CD4-positive, alpha-beta T cell treated with Interleukin-1 beta for 1 hour (primary cell): ENCODE data around the gene CAPN14.

Experiments
- DNase-seq, 2 donors: peaks; one replicate each; pipeline ENCODE4 v3.0.0-alpha.2; 2020 to 2022

CAPN14 gene

DNA sequence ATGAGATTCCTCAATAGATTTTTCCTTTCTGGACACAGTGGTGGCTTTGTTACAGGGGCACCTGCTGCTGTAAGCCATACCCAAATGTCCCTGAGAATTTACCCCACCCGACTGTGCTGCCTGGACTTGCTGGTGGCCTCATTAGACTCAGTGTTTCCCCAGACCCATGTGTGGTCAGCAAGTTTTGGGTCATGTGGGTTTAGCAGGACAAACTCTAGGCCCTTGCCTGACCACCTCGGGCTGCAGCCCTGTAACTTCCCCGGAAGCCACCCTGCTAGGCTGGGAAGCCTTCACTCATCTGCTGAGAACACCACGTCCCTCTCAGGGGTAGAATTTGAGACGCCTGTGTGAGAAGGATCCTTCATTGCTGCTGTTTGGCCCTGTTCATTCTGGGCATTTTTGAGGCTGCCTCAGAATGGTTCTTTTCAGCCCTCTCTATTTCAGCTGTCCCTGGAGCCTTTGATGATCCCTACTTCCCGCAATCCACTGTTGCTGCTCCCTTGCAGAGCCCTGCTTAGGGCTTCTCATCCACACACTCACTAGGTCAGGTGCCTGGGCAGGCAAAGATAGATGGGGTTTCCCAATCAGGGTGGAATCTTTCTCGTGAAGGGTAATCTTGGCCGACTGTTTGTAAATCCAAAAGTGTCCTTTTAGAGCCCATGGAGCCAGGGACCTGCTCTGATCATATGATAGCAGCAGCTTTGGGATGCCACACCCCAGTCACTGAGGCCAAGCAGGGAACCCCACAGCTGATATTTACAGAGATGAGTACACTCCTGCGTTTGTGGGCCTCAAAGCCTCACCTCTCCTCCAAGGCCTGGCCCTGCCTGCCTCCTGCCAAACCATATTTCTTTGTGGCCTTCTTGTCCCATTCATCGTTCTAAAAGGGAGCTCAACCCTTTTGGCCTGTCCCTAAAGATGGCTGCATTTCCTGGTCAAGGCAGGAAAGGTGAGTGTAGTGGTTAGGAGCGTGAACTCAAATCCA, 23.4 kb upstream of the CAPN14 start:
- no peak for DNase-seq

GRCh38 chr2:31239593-31240177, 22.4 kb upstream of the CAPN14 start:
- DNase-seq: no peak

DNA sequence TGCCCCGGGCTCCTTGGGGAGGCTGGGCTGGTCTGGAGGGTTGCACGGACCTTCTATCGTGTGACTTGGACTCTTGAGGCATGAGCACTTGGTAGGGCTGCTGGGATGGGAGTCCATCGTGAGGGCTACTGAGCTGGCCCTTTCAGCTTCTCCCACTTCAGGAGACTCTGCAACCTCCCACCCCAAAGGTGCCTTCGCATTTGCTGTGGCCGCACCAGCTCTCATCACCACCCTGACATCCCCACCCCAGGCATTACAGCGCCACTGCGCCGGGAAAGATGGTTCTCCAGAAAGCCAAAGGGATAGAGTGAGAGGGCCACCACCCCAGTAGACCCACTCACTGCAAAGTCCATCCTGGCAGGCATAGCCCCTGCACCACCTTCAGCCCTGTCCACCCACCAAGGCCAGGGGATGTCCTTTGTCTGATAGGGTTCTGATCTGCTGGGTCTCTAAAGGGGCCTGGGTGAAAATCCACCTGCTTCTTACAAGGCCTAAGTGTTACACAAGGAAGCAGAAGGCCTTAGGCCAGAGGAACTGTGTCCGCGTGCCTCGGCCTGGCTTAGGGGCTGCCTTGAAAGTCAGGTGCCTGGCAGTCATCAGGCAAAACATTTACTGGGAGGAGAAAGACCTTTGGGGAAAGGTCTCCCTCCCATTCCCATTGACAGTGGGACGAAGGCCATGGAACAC, 21.7 kb upstream of the CAPN14 start:
- DNase-seq: no peak

GRCh38 chr2:31238126-31238905, 21.0 kb upstream of the CAPN14 start:
- no peak for DNase-seq

GRCh38 chr2:31237348-31238017, 20.2 kb upstream of the CAPN14 start:
- DNase-seq: no peak

DNA sequence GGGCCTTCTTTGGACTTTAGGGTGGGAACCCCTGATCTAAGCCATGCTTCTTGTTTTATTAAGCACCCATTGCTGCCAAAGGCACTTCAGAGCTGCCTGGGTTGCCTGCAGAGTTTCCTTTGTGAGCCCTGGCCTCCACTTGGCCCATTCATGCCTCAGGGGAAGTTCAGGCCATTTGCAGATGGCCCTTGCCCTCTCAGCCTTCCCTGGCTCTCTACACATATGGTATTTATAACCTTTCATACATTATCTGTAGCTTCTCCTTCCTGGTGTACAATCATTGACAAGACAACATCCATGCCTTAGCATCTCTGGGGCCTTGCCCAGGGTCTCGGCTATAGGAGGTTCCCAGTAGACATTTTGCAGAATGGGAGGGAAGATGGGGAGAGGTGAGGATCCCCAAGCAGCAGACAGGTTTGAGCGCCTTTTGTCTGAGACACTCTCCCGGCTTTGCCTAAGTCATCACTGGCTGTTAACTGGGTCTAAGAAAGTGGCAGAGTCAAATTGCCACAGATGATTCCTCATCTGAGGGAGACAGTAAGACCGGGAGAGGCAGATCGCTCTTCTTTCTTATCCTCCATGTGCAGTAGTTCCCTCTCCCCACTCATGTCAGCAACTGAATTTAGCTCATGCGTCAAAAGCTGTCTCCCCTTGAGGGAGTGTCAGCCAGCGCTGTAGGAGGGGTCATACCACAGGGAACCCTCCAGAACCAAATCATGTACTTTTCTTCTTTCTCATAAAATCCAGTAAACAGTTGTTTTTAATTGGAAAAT, 19.3 kb upstream of the CAPN14 start:
- no peak for DNase-seq

DNA sequence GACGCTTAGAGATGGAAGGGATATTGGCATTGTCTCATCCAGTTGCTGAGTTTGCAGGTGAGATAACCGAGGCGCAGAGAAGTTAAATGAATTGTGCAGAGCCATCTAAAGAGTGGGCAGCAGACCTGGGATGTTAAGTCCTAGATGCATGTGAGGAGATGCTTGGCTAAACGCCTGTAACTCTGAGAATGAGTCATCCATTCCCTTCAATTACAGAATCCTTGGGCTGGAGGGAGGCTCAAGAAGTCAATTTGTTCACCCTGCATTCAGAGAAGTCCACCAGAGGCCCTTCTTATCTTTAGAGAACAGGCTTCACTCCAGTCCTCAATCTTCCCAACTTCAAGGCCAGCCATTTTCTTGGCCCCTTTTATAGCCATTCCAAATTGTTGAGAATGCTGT, 18.2 kb upstream of the CAPN14 start:
- no peak for DNase-seq

DNA sequence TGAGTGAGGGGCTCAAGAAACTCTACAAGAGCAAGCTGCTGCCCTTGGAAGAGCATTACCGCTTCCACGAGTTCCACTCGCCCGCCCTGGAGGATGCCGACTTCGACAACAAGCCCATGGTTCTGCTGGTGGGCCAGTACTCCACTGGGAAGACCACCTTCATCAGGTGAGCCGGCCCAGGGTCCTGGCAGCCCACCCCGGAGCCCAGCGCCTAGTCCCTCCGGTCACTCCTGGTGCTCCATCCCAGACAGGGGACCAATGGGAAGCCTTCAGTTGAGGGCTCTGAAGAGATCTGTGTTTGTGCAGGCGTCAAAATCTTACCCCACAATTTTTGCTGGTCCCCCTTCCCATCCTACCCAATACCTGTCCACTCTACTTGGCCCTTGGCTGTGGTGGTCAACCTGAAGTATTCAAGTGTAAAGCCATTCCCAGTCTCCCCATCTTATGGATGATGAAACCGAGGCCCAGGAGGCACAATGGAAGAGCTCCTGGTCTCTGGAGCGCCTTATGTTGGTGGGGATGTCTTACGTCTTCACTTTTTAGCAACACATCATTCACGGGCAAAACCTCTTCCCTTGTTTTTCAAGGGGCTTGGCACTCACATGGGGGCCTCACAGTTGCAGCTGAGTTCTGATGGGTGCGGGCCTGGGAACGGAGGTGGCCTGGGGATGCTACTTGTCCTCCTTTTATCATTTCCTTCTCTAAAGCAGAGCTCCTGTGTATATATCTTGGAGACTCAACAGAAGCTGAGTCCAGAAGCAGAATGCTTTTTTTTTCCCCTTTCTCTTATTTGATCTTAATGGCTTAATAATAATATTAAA, 17.6 kb upstream of the CAPN14 start:
- DNase-seq: no peak

- peak; percentile 79 to 81 for DNase-seq
Observed at GRCh38 chr2:31233741-31234682, 16.7 kb upstream of the CAPN14 start, which contains the start of gene EHD3. Gene EHD3, plus strand, starts transcription at chr2:31234152. Its CDS starts 470 bp downstream, at chr2:31234622.

GRCh38 chr2:31233231-31233630, 15.9 kb upstream of the CAPN14 start:
- DNase-seq: no peak

- DNase-seq: no peak
Observed at GRCh38 chr2:31232586-31232985, 15.3 kb upstream of the CAPN14 start.

GRCh38 chr2:31231571-31232302, 14.4 kb upstream of the CAPN14 start:
- DNase-seq: no peak

DNA sequence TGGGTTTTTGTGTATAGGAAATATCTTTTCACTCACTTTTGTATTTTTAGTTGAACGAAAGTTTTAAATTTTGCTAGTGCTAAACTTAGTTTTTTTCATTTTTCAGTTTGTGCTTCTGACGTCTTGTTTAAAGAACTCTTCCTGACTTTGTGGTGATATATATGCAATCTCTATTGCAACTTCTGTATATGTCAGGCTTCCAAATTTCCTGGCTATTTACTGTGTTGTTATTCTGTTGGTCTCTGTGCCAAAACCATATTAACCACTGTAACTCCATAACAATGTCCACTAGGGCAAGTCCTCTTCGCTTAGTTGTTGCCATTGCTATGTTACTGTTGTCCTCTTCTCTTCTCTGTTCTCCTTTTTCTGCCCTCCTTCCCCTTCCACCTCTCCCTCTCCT, 13.4 kb upstream of the CAPN14 start:
- no peak for DNase-seq

DNA sequence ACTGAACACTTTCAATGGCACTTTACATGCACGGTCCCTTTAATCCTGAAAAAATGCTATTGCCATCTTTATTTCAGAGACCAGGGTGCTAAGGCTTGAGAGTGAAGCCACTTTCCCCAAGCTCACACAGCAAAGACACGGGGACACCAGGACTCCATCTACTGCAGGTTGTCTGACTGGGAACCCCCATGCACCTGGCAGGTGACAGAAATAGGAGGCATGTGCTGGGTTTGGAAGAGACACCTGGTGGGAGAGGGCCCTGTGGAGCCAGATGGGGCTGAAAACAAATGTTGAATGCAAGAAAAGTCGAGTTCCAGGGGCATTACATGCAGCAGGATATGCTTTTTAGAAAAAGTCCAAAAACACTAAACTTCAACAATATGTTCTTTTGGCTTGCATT, 11.4 kb upstream of the CAPN14 start:
- no peak for DNase-seq

DNA sequence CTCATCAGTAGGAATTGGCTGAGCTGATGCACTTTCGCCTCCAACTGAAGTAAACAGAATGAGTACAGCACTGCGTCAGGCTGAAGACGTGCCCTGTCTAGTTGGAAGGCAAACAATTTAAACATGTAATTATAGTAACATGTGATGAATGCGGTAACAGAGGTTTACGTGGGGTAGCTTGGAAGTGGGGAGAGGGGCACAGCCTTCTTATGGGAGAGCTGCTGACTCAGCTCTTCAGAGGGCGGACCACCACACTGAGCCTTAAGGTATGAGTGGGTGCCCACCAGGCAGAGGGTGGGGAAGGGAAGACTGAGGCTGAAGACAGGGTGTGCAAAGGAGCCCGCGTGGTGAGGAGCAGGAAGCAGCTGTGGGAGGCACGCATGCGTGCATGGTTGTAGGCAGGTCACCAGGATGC, 10.4 kb upstream of the CAPN14 start:
- DNase-seq: no peak

DNA sequence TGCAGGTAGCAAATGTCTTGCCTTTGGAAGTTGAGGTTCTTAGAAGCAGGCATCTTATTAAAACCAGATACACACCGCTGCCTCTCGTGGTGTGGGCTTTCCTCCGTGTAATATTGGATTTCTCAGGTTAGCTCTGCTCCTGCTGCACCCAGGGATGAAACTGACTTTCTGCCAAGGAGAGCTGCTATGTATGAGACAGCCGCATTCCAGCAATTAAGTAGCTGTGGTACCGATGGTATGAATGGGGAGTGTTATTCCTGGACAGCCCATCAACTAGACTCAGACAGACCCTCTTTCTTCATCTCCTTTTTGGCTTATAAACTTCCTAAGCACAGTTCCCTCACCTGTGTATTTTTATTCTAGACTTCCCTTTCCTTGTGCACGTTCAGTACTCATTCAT, 9.8 kb upstream of the CAPN14 start:
- DNase-seq: no peak

GRCh38 chr2:31226266-31226665, 9.0 kb upstream of the CAPN14 start:
- no peak for DNase-seq

- no peak for DNase-seq
Observed at GRCh38 chr2:31223749-31224148, 6.4 kb upstream of the CAPN14 start.

DNA sequence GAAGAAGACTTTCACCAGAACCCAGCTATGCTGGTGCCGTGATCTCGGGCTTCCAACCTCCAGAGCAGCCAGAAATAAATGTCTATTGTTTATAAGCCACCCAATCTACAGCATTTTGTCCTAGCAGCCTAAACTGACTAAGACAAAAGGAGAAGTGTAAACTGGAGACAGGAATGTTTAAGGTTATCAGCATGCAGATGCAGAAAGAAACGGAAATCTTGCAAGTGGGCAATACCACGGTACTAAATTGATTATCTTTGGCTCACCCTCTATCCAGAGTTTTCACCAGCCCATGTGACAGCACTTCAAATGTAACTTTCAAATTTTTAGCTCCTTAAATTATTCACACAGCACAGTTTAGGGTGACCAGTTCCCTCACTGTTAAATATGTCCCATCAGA, 5.7 kb upstream of the CAPN14 start:
- DNase-seq: no peak
